Loucy (cell line): ENCODE data around the gene B4GALT1.

Experiments
- CTCF ChIP-seq: fragments of 200-600 bp; sonication (generic); conservative IDR thresholded peaks from 2 replicates; pipeline ENCODE4 v1.5.1; 2014; ENCODE audit warnings: mild to moderate bottlenecking, antibody characterized with exemption, low read length
- EZH2phosphoT487 ChIP-seq: fragments of 200-600 bp; IDR thresholded peaks from 2 replicates; pipeline ENCODE4 v1.6.1; 2018; ENCODE audit warnings: antibody characterized with exemption, mild to moderate bottlenecking, moderate library complexity, borderline replicate concordance

- TF ChIP-seq CTCF (no peak), EZH2phosphoT487 (no peak)
These were observed 22.2 kb upstream of the B4GALT1 start for GRCh38 chr9:33189331-33189791.
